ENCODE results near the gene MANBA. TPM values are rescaled to one million over a fixed set of nuclear protein-coding genes. Genes with fewer than 3 reads are reported as not detected.
"Not testable (repeated sequence)": the region's sequence is repeated elsewhere in the genome, so short reads cannot be mapped to it uniquely, and the experiment has no call there.

Gene MANBA
- total RNA-seq, 1 donor from 2014 or later = 30.3 TPM

DNA sequence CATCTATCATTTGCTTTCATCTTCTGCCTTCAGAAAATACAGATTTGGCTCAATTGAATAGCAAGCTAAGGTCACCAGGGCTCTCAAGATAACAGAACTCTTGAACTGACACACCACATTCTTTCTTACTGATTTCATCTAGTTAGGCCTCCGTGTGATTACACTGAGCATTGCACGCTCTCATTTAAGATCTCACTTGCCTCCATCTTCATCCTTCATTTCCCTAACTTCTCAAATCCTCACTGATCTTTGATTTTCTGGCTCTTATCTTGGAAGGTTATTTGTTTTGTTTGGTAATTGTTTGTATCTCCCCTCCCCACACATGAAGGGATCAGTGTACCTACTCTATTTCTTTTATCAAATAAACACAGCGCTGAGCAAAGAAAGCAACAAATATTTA is 47.7 kb downstream of the MANBA start:
- Histone ChIP-seq H3K36me3 (peaks cover 10% of the 10 kb centered on the region), H3K4me3 (no peak overlapping the region), H3K27me3 (ENCODE audit: low read depth) (no peaks in the 10 kb centered on the region), H3K9me3 (replicated peaks) (no peaks in the 10 kb centered on the region), H3K27ac (replicated peaks) (no peak overlapping the region), H3K4me1 (peaks cover 10% of the 10 kb centered on the region)
- intact Hi-C loops (cut with micrococcal nuclease) = no loop called here
- TF ChIP-seq, protein P1, sequence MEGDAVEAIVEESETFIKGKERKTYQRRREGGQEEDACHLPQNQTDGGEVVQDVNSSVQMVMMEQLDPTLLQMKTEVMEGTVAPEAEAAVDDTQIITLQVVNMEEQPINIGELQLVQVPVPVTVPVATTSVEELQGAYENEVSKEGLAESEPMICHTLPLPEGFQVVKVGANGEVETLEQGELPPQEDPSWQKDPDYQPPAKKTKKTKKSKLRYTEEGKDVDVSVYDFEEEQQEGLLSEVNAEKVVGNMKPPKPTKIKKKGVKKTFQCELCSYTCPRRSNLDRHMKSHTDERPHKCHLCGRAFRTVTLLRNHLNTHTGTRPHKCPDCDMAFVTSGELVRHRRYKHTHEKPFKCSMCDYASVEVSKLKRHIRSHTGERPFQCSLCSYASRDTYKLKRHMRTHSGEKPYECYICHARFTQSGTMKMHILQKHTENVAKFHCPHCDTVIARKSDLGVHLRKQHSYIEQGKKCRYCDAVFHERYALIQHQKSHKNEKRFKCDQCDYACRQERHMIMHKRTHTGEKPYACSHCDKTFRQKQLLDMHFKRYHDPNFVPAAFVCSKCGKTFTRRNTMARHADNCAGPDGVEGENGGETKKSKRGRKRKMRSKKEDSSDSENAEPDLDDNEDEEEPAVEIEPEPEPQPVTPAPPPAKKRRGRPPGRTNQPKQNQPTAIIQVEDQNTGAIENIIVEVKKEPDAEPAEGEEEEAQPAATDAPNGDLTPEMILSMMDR (IDR thresholded peaks at IDR 0.05; ENCODE audit: borderline replicate concordance) = no peak
- no peak for DNase-seq

DNA sequence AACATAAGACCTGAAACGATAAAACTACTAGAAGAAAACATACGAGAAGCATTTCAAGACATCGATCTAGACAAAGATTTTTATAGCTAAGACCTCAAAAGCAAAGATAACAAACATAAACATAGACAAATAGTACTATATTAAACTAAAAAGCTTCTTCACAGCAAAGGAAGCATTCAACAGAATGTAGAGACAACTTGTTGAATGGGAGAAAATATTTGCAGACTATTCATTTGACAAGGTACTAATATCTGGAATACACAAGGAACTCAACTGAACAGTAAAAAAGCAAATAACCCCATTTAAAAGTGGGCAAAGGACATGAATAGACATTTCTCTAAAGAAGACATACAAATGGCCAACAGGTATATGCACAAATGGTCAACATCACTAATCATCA is 49.8 kb downstream of the MANBA start:
- Histone ChIP-seq H3K27me3 (ENCODE audit: low read depth) (no peaks in the 10 kb centered on the region), H3K4me1 (peaks cover 10% of the 10 kb centered on the region), H3K27ac (replicated peaks) (no peak overlapping the region), H3K9me3 (replicated peaks) (peaks cover 11% of the 10 kb centered on the region), H3K36me3 (peaks cover 10% of the 10 kb centered on the region), H3K4me3 (no peak overlapping the region)
- no peak for DNase-seq
- TF ChIP-seq, protein P1 (IDR thresholded peaks at IDR 0.05; ENCODE audit: borderline replicate concordance) = no peak
- intact Hi-C loops (cut with micrococcal nuclease) = no loop called here

DNA sequence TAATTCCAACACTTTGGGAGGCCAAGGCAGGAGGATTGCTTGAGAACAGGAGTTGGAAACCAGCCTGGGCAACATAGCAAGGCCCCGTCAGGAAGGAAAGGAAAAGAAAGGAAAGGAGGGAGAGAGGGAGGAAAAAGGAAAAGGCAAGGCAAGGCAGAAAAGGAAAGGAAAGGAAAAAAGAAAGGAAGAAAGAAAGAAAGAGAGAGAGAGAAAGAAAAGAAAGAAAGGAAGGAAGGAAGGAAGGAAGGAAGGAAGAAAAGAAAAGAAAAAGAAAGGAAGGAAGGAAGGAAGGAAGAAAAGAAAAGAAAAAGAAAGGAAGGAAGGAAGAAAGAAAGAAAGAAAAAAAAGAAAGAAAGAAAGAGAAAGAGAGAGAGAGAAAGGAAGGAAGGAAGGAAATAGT is 51.7 kb downstream of the MANBA start:
- Histone ChIP-seq H3K9me3 (replicated peaks) (peaks cover 11% of the 10 kb centered on the region), H3K4me1 (peaks cover 11% of the 10 kb centered on the region), H3K36me3 (peaks cover 10% of the 10 kb centered on the region)
- H3K4me3 ChIP-seq; H3K27ac ChIP-seq (replicated peaks); DNase-seq; intact Hi-C loops (cut with micrococcal nuclease); H3K27me3 ChIP-seq (ENCODE audit: low read depth): not testable (repeated sequence)

DNA sequence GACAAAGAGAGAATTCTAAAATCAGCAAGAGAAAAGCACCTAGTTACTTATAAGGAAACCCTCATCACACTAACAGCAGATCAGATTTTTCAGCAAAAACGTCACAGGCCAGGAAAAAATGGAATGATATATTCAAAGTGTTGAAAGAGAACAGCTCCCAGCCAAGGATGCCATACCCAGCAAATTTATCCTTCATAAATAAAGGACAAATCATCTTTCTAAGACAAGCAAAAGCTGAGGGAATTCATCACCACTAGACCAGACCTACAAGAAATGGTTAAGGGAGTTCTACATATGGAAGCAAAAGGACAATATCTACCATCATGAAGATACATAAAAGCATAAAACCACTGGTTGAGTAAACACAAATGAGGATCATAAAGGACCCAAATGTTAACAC is 53.6 kb downstream of the MANBA start:
- TF ChIP-seq, protein P1 (IDR thresholded peaks at IDR 0.05; ENCODE audit: borderline replicate concordance) = no peak
- H3K36me3 ChIP-seq = peaks cover 13% of the 10 kb centered on the region
- H3K27me3 ChIP-seq (ENCODE audit: low read depth) = no peaks in the 10 kb centered on the region
- intact Hi-C loops (cut with micrococcal nuclease) = no loop called here
- H3K4me1 ChIP-seq = peaks cover 4% of the 10 kb centered on the region
- peaks cover 11% of the 10 kb centered on the region for H3K9me3 ChIP-seq (replicated peaks)
- no peak for DNase-seq
- no peak overlapping the region for H3K27ac ChIP-seq (replicated peaks)
- no peak overlapping the region for H3K4me3 ChIP-seq

DNA sequence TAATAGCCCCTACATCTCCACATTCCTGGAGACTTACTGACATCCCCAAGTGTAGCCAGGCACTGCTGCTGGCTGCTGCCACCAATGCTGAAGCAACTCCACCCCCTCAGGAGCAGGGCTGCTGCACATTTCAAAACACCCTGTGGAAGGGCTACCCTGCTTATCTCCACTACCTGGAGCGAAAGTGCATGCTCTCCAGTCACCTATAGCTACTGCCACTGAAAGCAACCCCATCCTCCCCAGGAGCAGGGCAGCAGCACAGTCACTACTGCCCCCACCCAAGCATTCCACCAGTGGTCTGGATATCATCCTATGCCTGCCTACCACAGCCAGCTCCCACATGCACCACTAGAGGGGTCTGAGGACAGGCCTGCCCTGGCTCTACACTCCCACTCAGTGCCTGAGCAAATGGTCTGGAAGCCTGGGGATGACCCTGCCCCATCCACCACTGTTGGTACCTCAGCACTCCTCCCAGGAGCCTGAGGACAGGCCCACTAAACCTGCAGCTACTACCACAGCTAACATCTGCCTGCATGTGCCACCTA is 55.3 kb downstream of the MANBA start:
- no peaks in the 10 kb centered on the region for H3K27me3 ChIP-seq (ENCODE audit: low read depth)
- peaks cover 6% of the 10 kb centered on the region for H3K36me3 ChIP-seq
- H3K9me3 ChIP-seq (replicated peaks) = peaks cover 11% of the 10 kb centered on the region
- H3K4me1 ChIP-seq = peaks cover 4% of the 10 kb centered on the region
- no peak overlapping the region for H3K27ac ChIP-seq (replicated peaks)
- TF ChIP-seq, protein P1 (IDR thresholded peaks at IDR 0.05; ENCODE audit: borderline replicate concordance) = no peak
- intact Hi-C loops (cut with micrococcal nuclease) = no loop called here
- DNase-seq = no peak
- H3K4me3 ChIP-seq = no peak overlapping the region

DNA sequence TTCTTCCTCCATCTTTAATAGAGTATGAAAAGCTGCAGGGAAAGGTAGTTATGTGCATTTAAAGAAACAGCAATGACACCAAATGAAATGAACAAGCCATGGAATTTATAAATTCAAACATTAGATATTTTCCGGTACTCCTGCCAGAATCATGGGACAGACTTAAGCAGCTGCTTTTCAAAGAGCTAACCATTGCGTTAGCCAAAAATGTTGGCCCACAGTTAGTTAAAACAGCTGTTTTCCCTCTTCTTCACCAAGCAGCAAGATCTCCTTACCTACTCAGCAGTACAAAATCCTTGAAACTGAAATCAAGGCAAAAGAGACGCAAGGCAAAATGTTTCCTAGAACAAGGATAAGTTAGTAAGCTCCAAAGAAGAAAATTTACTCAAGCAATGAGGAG is 64.0 kb downstream of the MANBA start:
- Histone ChIP-seq H3K36me3 (peaks cover 9% of the 10 kb centered on the region), H3K4me3 (no peak overlapping the region), H3K27me3 (ENCODE audit: low read depth) (no peaks in the 10 kb centered on the region), H3K9me3 (replicated peaks) (no peaks in the 10 kb centered on the region), H3K27ac (replicated peaks) (peak overlapping the region; percentile 12), H3K4me1 (no peaks in the 10 kb centered on the region)
- TF ChIP-seq, protein P1 (IDR thresholded peaks at IDR 0.05; ENCODE audit: borderline replicate concordance) = no peak
- no peak for DNase-seq
- intact Hi-C loops (cut with micrococcal nuclease) = no loop called here

All from left ventricle myocardium inferior (tissue), 1 donor.